Endothelial cell of umbilical vein (primary cell): ENCODE measurements around the gene DCHS2. TPM values are rescaled to one million over a fixed set of nuclear protein-coding genes. Genes with fewer than 3 reads are reported as not detected.

Experiments
- BruUV-seq: library from RNA; stranded (reverse); fragments of 400-500 nt; replicated peaks from 2 replicates; lab custom pipeline; 2021; lab: Mats Ljungman, UMichigan
- CTCF ChIA-PET: fragments of 300-600, 350-600 bp; sonication (Branson Sonifier 250); formaldehyde crosslinking; loops from one replicate; lab custom pipeline; 2021; ENCODE audit warnings: antibody characterized with exemption, inconsistent platforms; lab: Charles Lee
- POLR2A ChIA-PET: fragments of 300-600, 350-600 bp; sonication (Branson Sonifier 250); formaldehyde crosslinking; loops from one replicate; lab custom pipeline; 2021; ENCODE audit warnings: antibody characterized with exemption, inconsistent platforms; lab: Charles Lee
- DNase-seq: peaks from one replicate; pipeline ENCODE4 v3.0.0-alpha.2; 2011; ENCODE audit warnings: low read depth, low spot score
- FAIRE-seq: peaks from 2 replicates; lab custom pipeline; 2011; peaks lifted over from hg19 to GRCh38; lab: Jason Lieb, UNC
- H2AFZ ChIP-seq: 2 replicates; pipeline ENCODE4 v1.6.0; 2012; ENCODE audit warnings: low read depth, low read length, control low read depth, inconsistent platforms
- H3K27ac ChIP-seq: 2 replicates; pipeline ENCODE4 v1.5.1; 2011; ENCODE audit warnings: low read depth, mild to moderate bottlenecking, control low read depth, low read length, moderate library complexity; ENCODE audit not compliant: insufficient read depth
- H3K27me3 ChIP-seq, 2 experiments: 2 replicates each; pipeline versions ENCODE4 v1.6.0 to v1.6.1; 2011; ENCODE audit warnings: low read length in 2 of 2, mixed read lengths in 1 of 2; ENCODE audit not compliant: control insufficient read depth in 2 of 2, insufficient read depth in 2 of 2
- H3K36me3 ChIP-seq, 2 experiments: 2 replicates in 1 of 2; 3 replicates in 1 of 2; pipeline ENCODE4 v1.5.1; 2011; ENCODE audit warnings: low read length in 2 of 2, mild to moderate bottlenecking in 1 of 2, moderate library complexity in 1 of 2; ENCODE audit not compliant: control insufficient read depth in 2 of 2, insufficient read depth in 2 of 2; ENCODE audit errors: extremely low read depth in 1 of 2
- H3K4me1 ChIP-seq: 3 replicates; pipeline ENCODE4 v1.5.1; 2011; ENCODE audit warnings: mild to moderate bottlenecking, low read length; ENCODE audit not compliant: control insufficient read depth, insufficient read depth; ENCODE audit errors: extremely low read depth
- H3K4me2 ChIP-seq: 2 replicates; pipeline ENCODE4 v1.6.1; 2011; ENCODE audit warnings: low read length, control low read depth, mixed read lengths; ENCODE audit not compliant: insufficient read depth
- H3K4me3 ChIP-seq, 3 experiments: fragments of 200-600 bp in 1 of 3; sonication (generic), shearing (Covaris generic) in 1 of 3; replicated peaks in 1 of 3; 2 replicates each; pipeline ENCODE4 v1.5.1; 2011 to 2016; ENCODE audit warnings: control low read depth in 3 of 3, low read length in 3 of 3, mild to moderate bottlenecking in 2 of 3, inconsistent platforms in 1 of 3, low read depth in 1 of 3, moderate library complexity in 1 of 3; ENCODE audit not compliant: insufficient read depth in 1 of 3
- H3K79me2 ChIP-seq: 2 replicates; pipeline ENCODE4 v1.6.0; 2012; ENCODE audit warnings: low read length, inconsistent platforms; ENCODE audit not compliant: control insufficient read depth, insufficient read depth
- H3K9ac ChIP-seq: replicated peaks from 2 replicates; pipeline ENCODE3; 2011; ENCODE audit warnings: low read length, control low read depth; ENCODE audit not compliant: insufficient read depth; ENCODE audit errors: extremely low read depth
- H3K9me1 ChIP-seq: replicated peaks from 3 replicates; pipeline ENCODE4 v1.6.0; 2011; ENCODE audit warnings: mild to moderate bottlenecking, low read length; ENCODE audit not compliant: control insufficient read depth, insufficient read depth; ENCODE audit errors: extremely low read depth
- H3K9me3 ChIP-seq: replicated peaks from 2 replicates; pipeline ENCODE4 v1.5.1; 2012; ENCODE audit warnings: low read length, inconsistent platforms; ENCODE audit not compliant: control insufficient read depth, insufficient read depth
- H4K20me1 ChIP-seq: replicated peaks from 2 replicates; pipeline ENCODE3; 2011; ENCODE audit warnings: mild to moderate bottlenecking, low read length; ENCODE audit not compliant: control insufficient read depth, insufficient read depth; ENCODE audit errors: extremely low read depth
- CTCF ChIP-seq, 2 donors: IDR thresholded peaks; 1 replicate in 1 of 2; 2 replicates in 1 of 2; pipeline ENCODE4 v1.5.1; 2011; ENCODE audit warnings: low read length in 2 of 2, mild to moderate bottlenecking in 2 of 2, moderate library complexity in 2 of 2, control low read depth in 1 of 2, inconsistent platforms in 1 of 2, low read depth in 1 of 2; ENCODE audit not compliant: insufficient read depth in 1 of 2; ENCODE audit errors: extremely low read depth in 1 of 2
- EZH2 ChIP-seq: IDR thresholded peaks from 2 replicates; pipeline ENCODE4 v1.6.1; 2012; ENCODE audit warnings: borderline replicate concordance, low read depth, mild to moderate bottlenecking, moderate library complexity, low read length, inconsistent platforms; ENCODE audit not compliant: severe bottlenecking
- FOS ChIP-seq: IDR thresholded peaks from 2 replicates; pipeline ENCODE4 v1.6.1; 2011; ENCODE audit warnings: mild to moderate bottlenecking, low read length, moderate library complexity, borderline replicate concordance; ENCODE audit not compliant: insufficient read depth
- GATA2 ChIP-seq: IDR thresholded peaks from 2 replicates; pipeline ENCODE4 v1.7.0; 2011; ENCODE audit warnings: low read depth, mild to moderate bottlenecking, moderate library complexity, mixed read lengths, low read length; ENCODE audit not compliant: insufficient read length, insufficient read depth
- JUN ChIP-seq: IDR thresholded peaks from 2 replicates; pipeline ENCODE4 v1.6.1; 2011; ENCODE audit warnings: borderline replicate concordance, low read depth; ENCODE audit not compliant: insufficient read length, insufficient read depth
- MAX ChIP-seq: IDR thresholded peaks from 2 replicates; pipeline ENCODE4 v1.6.1; 2011; ENCODE audit not compliant: insufficient read depth, insufficient read length
- MYC ChIP-seq: IDR thresholded peaks from one replicate; pipeline ENCODE4 v1.6.1; 2011; ENCODE audit warnings: mild to moderate bottlenecking, low read depth, low read length
- POLR2A ChIP-seq: IDR thresholded peaks from 2 replicates; pipeline ENCODE4 v1.6.1; 2012; ENCODE audit warnings: low read depth, mild to moderate bottlenecking, control low read depth, low read length
- POLR2AphosphoS5 ChIP-seq: IDR thresholded peaks from 2 replicates; pipeline ENCODE4 v1.6.1; 2012; ENCODE audit warnings: low read depth, mild to moderate bottlenecking, control low read depth, low read length, moderate library complexity; ENCODE audit not compliant: insufficient read depth
- dilution Hi-C: fragments of 300-500 bp; cut with MboI; formaldehyde crosslinking; loops from one replicate; pipeline ENCODE4 v1.15.0; 2019; ENCODE audit warnings: low sequenced_read_pairs; ENCODE audit not compliant: extremely low pct_ligation_motif_present
- intact Hi-C: fragments of 100-400 bp; cut with micrococcal nuclease; formaldehyde crosslinking; loops from one replicate; pipeline ENCODE4 v1.10.0; 2022
- polyA plus RNA-seq, 4 experiments: library from polyadenylated mRNA; depleted of rRNA in 3 of 4; stranded (reverse) in 3 of 4; unstranded in 1 of 4; fragments of >200 nt; gene quantifications; 2 replicates each; pipeline versions ENCODE4 v1.2.1 to v1.2.3, GENCODE V29; 2011 to 2012; ENCODE audit warnings: missing spikeins in 1 of 4
- total RNA-seq: library from RNA; stranded (reverse); gene quantifications from 2 replicates; pipeline ENCODE4 v1.2.3, GENCODE V29; 2021

The DCHS2 gene
- total and polyA plus RNA-seq, 2 donors (not counting 3 experiments of a cell fraction or from before 2014, with no cell fraction given), result not detected

GRCh38 chr4:154457471-154457870 lies 34.1 kb downstream of the DCHS2 start:
- no peak for DNase-seq

More at GRCh38 chr4:154457471-154457870, 34.1 kb downstream of the DCHS2 start:
- H3K36me3 ChIP-seq, result no peaks in the 10 kb centered on the region
- ChIA-PET POLR2A (no interaction called here), CTCF (no interaction called here)
- dilution Hi-C loops (no loop called here), intact Hi-C loops (no loop called here)
- H3K27me3 ChIP-seq, result no peaks in the 10 kb centered on the region
- H3K9me3 ChIP-seq, result no peaks in the 10 kb centered on the region
- no peak overlapping the region for H3K9ac ChIP-seq
- no peak overlapping the region for H2AFZ ChIP-seq
- no peaks in the 10 kb centered on the region for H3K9me1 ChIP-seq
- no peaks in the 10 kb centered on the region for H4K20me1 ChIP-seq
- TF ChIP-seq JUN (no peak), GATA2 (no peak), FOS (no peak), MAX (no peak), POLR2AphosphoS5 (no peak), EZH2 (no peak), CTCF (IDR thresholded peaks at IDR 0.05; ENCODE audit: extremely low read depth in 1 of 2, insufficient read depth in 1 of 2, low read depth in 1 of 2, low read length in 2 of 2) (no peak), MYC (no peak), POLR2A (no peak)
- no peak overlapping the region for H3K27ac ChIP-seq
- H3K4me1 ChIP-seq, result no peaks in the 10 kb centered on the region
- FAIRE-seq, result no peak
- H3K4me2 ChIP-seq, result no peak overlapping the region
- no peak overlapping the region for H3K4me3 ChIP-seq
- H3K79me2 ChIP-seq, result no peaks in the 10 kb centered on the region
- BruUV-seq, result no TSS peak
